Measurements from ENCODE around the gene MAPK12. TPM values are rescaled to one million over a fixed set of nuclear protein-coding genes. Genes with fewer than 3 reads are reported as not detected.

MAPK12 gene
- total and polyA plus RNA-seq, 2 donors = 9.3 to 21.3 TPM

- DNase-seq (ENCODE audit: extremely low spot score) = no peak
- WGBS = 1% methylated on average over 45 of the region's 45 CpGs
- peak overlapping the region; percentile 15 for H3K4me3 ChIP-seq (ENCODE audit: low read depth, low read length)
- H3K4me1 ChIP-seq (ENCODE audit: insufficient read depth) = no peaks in the 10 kb centered on the region
- H3K36me3 ChIP-seq (ENCODE audit: insufficient read depth) = peaks cover 3% of the 10 kb centered on the region
- no peak overlapping the region for H3K27ac ChIP-seq (ENCODE audit: low read depth)
Measured at GRCh38 chr22:50271519-50271970, 10.1 kb upstream of the MAPK12 start.

- no peak overlapping the region for H3K27ac ChIP-seq (ENCODE audit: low read depth)
- H3K4me1 ChIP-seq (ENCODE audit: insufficient read depth) = no peaks in the 10 kb centered on the region
- DNase-seq (ENCODE audit: extremely low spot score) = no peak
- WGBS = 2% methylated on average over 53 of the region's 53 CpGs
- H3K4me3 ChIP-seq (ENCODE audit: low read depth, low read length) = peak overlapping the region; percentile 44
- peaks cover 3% of the 10 kb centered on the region for H3K36me3 ChIP-seq (ENCODE audit: insufficient read depth)
Measured at GRCh38 chr22:50270666-50271394, 9.3 kb upstream of the MAPK12 start.

- Histone ChIP-seq H3K4me1 (ENCODE audit: insufficient read depth) (no peaks in the 10 kb centered on the region), H3K36me3 (ENCODE audit: insufficient read depth) (no peaks in the 10 kb centered on the region), H3K27ac (ENCODE audit: low read depth) (no peak within 1 kb of the TSS), H3K4me3 (ENCODE audit: low read depth, low read length) (peak within 1 kb of the TSS; percentile 44)
- under 1% methylated on average over 90 of the region's 92 CpGs for WGBS
- no peak for DNase-seq (ENCODE audit: extremely low spot score)
Measured at GRCh38 chr22:50269970-50270665, 8.6 kb upstream of the MAPK12 start, which contains the start of gene MAPK11. Gene MAPK11 (minus strand): TSS chr22:50270380. CDS start chr22:50270292, 88 bp downstream.

GRCh38 chr22:50269573-50269969 is 8.1 kb upstream of the MAPK12 start:
- 15% methylated on average over 18 of the region's 18 CpGs for WGBS
- Histone ChIP-seq H3K4me1 (ENCODE audit: insufficient read depth) (no peaks in the 10 kb centered on the region), H3K4me3 (ENCODE audit: low read depth, low read length) (peak overlapping the region; percentile 44), H3K27ac (ENCODE audit: low read depth) (no peak overlapping the region), H3K36me3 (ENCODE audit: insufficient read depth) (no peaks in the 10 kb centered on the region)
- DNase-seq (ENCODE audit: extremely low spot score) = no peak

GRCh38 chr22:50268655-50269113 is 7.2 kb upstream of the MAPK12 start:
- DNase-seq (ENCODE audit: extremely low spot score) = no peak
- 48% methylated on average over 9 of the region's 9 CpGs for WGBS
- no peaks in the 10 kb centered on the region for H3K4me1 ChIP-seq (ENCODE audit: insufficient read depth)
- H3K36me3 ChIP-seq (ENCODE audit: insufficient read depth) = no peaks in the 10 kb centered on the region
- no peak overlapping the region for H3K27ac ChIP-seq (ENCODE audit: low read depth)
- H3K4me3 ChIP-seq (ENCODE audit: low read depth, low read length) = no peak overlapping the region

GRCh38 chr22:50267591-50268390 is 6.3 kb upstream of the MAPK12 start:
- no peaks in the 10 kb centered on the region for H3K36me3 ChIP-seq (ENCODE audit: insufficient read depth)
- peak overlapping the region; percentile 23 for H3K4me3 ChIP-seq (ENCODE audit: low read depth, low read length)
- WGBS = 12% methylated on average over 75 of the region's 75 CpGs
- no peak for DNase-seq (ENCODE audit: extremely low spot score)
- no peaks in the 10 kb centered on the region for H3K4me1 ChIP-seq (ENCODE audit: insufficient read depth)
- no peak overlapping the region for H3K27ac ChIP-seq (ENCODE audit: low read depth)

- Histone ChIP-seq H3K36me3 (ENCODE audit: insufficient read depth) (no peaks in the 10 kb centered on the region), H3K27ac (ENCODE audit: low read depth) (no peak overlapping the region), H3K4me3 (ENCODE audit: low read depth, low read length) (peak overlapping the region; percentile 23), H3K4me1 (ENCODE audit: insufficient read depth) (no peaks in the 10 kb centered on the region)
- 58% methylated on average over 37 of the region's 37 CpGs for WGBS
- no peak for DNase-seq (ENCODE audit: extremely low spot score)
Measured at GRCh38 chr22:50266994-50267393, 5.5 kb upstream of the MAPK12 start.

- DNase-seq (ENCODE audit: extremely low spot score) = no peak
- H3K4me1 ChIP-seq (ENCODE audit: insufficient read depth) = peaks cover 3% of the 10 kb centered on the region
- WGBS = 89% methylated on average over 15 of the region's 15 CpGs
- H3K36me3 ChIP-seq (ENCODE audit: insufficient read depth) = no peaks in the 10 kb centered on the region
- H3K4me3 ChIP-seq (ENCODE audit: low read depth, low read length) = no peak overlapping the region
- H3K27ac ChIP-seq (ENCODE audit: low read depth) = no peak overlapping the region
Measured at GRCh38 chr22:50264946-50265669, 3.6 kb upstream of the MAPK12 start.

GRCh38 chr22:50264104-50264745 is 2.7 kb upstream of the MAPK12 start:
- no peak for DNase-seq (ENCODE audit: extremely low spot score)
- 88% methylated on average over 15 of the region's 15 CpGs for WGBS
- H3K27ac ChIP-seq (ENCODE audit: low read depth) = no peak overlapping the region
- no peaks in the 10 kb centered on the region for H3K36me3 ChIP-seq (ENCODE audit: insufficient read depth)
- H3K4me3 ChIP-seq (ENCODE audit: low read depth, low read length) = no peak overlapping the region
- peaks cover 3% of the 10 kb centered on the region for H3K4me1 ChIP-seq (ENCODE audit: insufficient read depth)

GRCh38 chr22:50262973-50263617 is 1.6 kb upstream of the MAPK12 start:
- Histone ChIP-seq H3K36me3 (ENCODE audit: insufficient read depth) (no peaks in the 10 kb centered on the region), H3K4me3 (ENCODE audit: low read depth, low read length) (no peak overlapping the region), H3K4me1 (ENCODE audit: insufficient read depth) (peaks cover 3% of the 10 kb centered on the region), H3K27ac (ENCODE audit: low read depth) (no peak overlapping the region)
- WGBS = 70% methylated on average over 9 of the region's 9 CpGs
- no peak for DNase-seq (ENCODE audit: extremely low spot score)

GRCh38 chr22:50262460-50262911 is 1.0 kb upstream of the MAPK12 start:
- H3K4me1 ChIP-seq (ENCODE audit: insufficient read depth) = peaks cover 3% of the 10 kb centered on the region
- 75% methylated on average over 7 of the region's 7 CpGs for WGBS

More at GRCh38 chr22:50262460-50262911, 1.0 kb upstream of the MAPK12 start:
- no peak for DNase-seq (ENCODE audit: extremely low spot score)
- H3K4me3 ChIP-seq (ENCODE audit: low read depth, low read length) = no peak overlapping the region
- H3K27ac ChIP-seq (ENCODE audit: low read depth) = no peak overlapping the region
- no peaks in the 10 kb centered on the region for H3K36me3 ChIP-seq (ENCODE audit: insufficient read depth)
